AG10803 (cell line): ENCODE results near the gene GALNT9.

ENCODE experiments used
- DNase-seq: peaks from one replicate; pipeline ENCODE4 v3.0.0; 2010; ENCODE audit warnings: low read depth
- H3K4me3 ChIP-seq: 2 replicates; pipeline ENCODE4 v1.5.1; 2011; ENCODE audit warnings: mild to moderate bottlenecking, low read length, control low read depth
- TF ChIP-seq, protein P1 (sequence below): conservative IDR thresholded peaks from 2 replicates; pipeline ENCODE4 v1.5.1; 2011; ENCODE audit warnings: mild to moderate bottlenecking, low read length, control low read depth, inconsistent platforms

GALNT9 gene

DNA sequence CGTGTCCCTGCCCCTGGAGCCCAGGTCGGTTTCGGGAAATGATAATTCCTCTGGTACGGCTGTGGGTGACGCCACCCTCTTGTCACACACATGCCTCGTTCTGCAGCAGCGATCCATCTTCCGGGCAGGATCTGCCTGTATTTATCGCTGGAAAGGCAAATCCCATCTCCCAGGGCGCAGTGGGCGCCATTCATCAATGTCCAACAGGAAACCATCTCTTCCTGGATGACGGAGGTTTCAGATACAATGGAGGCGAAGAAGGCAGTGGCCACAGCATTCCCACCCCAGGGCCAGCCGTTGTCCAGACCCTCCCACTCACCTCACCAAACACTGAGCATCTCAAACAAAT is 110.9 kb downstream of the GALNT9 start:
- no peak overlapping the region for H3K4me3 ChIP-seq
- TF ChIP-seq, protein P1, sequence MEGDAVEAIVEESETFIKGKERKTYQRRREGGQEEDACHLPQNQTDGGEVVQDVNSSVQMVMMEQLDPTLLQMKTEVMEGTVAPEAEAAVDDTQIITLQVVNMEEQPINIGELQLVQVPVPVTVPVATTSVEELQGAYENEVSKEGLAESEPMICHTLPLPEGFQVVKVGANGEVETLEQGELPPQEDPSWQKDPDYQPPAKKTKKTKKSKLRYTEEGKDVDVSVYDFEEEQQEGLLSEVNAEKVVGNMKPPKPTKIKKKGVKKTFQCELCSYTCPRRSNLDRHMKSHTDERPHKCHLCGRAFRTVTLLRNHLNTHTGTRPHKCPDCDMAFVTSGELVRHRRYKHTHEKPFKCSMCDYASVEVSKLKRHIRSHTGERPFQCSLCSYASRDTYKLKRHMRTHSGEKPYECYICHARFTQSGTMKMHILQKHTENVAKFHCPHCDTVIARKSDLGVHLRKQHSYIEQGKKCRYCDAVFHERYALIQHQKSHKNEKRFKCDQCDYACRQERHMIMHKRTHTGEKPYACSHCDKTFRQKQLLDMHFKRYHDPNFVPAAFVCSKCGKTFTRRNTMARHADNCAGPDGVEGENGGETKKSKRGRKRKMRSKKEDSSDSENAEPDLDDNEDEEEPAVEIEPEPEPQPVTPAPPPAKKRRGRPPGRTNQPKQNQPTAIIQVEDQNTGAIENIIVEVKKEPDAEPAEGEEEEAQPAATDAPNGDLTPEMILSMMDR: no peak
- DNase-seq: no peak

DNA sequence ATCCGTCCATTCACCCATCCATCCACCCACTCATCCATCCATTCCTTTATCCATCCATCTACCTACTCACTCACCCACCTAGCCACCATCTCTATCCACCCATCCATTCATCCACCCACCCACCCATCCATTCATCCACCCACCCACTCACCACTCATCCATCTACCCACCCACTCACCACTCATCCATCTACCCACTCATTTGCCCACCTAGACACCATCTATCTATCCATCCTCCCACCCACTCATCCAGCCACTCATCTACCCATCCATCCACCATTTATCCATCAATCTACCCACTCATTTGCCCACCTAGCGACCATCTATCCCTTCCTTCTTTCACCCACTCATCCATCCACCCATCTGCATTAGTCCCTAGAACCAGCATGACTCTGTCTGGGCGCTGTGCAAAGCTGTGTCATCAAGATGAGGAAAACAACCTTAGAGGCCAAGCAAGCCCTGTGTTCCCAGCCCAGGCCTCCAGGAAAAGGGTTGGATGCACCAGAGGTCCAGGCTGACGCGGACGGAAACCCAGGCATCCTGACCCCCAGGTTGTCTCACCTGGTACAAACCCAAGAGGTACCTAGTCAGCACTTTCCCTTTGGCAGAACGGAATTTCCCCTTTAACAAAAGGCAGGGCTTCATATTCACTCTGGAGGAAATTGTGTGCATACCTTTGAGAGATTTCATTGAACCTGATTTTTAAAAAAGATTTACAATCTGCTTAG is 111.4 kb downstream of the GALNT9 start:
- no peak overlapping the region for H3K4me3 ChIP-seq
- no peak for DNase-seq
- TF ChIP-seq, protein P1: no peak

DNA sequence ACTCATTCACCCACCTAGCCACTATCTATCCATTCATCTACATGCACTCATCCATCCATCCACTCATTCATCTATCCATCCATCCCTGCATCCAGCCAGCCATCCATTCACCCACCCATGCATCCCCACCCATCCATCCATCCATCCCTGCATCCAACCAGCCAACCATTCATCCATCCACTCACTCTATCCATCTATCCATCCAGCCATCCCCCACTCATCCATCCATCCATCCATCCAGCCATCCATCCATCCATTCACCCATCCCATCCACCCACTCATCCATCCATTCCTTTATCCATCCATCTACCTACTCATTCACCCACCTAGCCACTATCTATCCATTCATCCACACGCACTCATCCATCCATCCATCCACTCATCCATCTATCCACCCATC is 112.0 kb downstream of the GALNT9 start:
- no peak for DNase-seq
- H3K4me3 ChIP-seq: no peak overlapping the region
- TF ChIP-seq, protein P1: no peak

DNA sequence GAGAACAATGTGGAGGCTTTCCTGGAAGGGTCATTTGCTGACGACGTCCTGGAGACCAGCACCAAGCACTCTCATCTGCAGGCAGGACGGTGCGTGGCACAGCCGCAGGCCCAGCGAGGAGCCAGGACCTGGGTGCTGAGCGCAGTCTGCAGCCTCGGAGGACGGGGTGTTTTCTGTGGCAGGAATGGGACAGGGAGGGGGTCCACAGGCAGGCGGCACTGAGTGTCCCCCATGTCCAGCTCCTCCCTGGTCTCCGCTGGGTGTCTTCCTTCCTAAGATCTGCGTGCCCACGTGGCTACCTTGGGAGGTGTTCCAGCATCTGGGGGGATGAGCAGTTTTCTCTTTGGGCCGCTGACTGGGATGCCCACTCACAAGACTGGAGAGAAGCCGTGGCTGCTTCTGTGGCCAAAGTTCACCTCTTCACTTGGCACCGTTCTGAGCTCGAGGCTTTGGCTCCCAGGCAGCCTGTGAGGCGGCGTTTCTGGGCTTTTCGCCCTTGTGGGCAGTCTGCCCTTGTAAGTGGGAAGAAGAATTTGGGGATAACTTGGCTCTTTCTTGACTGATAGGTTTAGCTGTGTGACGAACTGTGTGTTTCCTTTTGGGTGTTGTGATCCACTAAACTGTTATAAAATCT is 112.9 kb downstream of the GALNT9 start:
- TF ChIP-seq, protein P1: no peak
- no peak overlapping the region for H3K4me3 ChIP-seq
- DNase-seq: no peak

DNA sequence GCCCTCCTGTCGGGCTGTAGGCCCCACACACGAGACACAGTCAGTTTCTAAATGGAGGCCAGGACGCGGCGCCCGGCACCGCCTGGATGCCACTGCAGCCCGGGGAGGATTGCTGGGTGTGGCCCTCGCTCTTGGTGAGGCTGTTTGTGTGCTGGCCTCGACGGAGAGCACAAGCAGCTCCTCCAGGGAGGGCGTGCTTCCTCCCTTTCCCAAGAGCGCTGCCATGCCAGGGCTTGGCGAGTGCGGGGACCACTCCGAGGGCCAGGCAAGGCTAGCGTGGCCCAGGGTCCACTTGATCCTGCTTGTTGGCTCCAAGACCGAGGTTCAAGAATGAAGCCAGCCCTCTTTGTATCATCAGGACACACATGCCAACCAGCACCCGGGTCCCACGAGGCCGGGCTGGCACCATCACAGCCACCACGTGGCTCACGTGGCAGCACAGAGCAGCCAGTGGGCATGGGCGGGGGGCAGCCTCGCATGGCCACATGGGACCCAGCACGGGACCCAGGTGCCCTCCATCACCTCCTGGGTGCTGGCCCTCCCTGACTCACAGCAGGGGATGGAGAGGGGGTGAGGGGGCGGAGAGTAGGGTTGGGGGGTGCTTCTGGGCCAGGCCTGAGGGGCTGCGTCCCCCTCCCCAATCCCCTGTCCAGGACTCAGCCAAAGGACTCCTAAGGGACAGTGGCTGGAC is 113.9 kb downstream of the GALNT9 start:
- DNase-seq: no peak
- no peak overlapping the region for H3K4me3 ChIP-seq
- TF ChIP-seq, protein P1: no peak

DNA sequence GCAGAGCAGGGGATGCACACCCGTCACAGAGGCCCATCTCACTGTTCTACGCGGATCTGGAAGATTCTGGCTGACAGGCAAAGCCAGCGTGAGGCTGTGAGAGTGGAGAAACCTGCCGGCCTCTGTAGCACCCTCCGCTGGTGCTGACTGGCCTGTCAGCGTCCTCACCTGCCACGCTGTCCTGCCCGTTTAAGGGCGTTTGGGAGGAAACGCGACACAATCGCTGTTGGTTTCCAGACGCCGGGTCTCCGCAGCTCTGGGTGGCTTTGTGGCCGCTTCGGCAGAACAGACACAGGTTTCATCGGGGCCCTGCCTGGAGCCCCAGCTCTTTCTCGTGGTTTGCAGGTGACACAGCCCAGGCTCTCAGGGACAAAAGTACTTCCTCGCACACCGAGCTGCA is 114.5 kb downstream of the GALNT9 start:
- DNase-seq: no peak
- H3K4me3 ChIP-seq: no peak overlapping the region
- TF ChIP-seq, protein P1: no peak

DNA sequence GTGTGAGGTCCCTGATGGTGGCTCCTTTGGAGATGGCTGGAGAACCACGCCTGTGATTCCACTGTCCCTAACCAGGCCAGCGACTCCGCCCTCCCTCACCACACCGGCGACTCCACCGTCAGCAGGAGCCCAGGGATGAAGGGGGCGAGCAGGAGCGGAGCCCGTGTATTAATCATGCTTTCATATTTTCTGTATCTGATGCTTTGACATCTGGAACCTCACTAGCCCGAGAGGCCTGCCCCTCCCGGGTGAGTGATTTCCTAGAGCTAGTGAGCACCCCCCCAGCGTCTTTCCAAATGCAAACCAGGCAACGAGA is 115.3 kb downstream of the GALNT9 start:
- TF ChIP-seq, protein P1: no peak
- no peak for DNase-seq
- no peak overlapping the region for H3K4me3 ChIP-seq
